Suppressor macrophage treated with lipopolysaccharide for 1 hour (primary cell): ENCODE data around the gene ISYNA1.
"Not testable (repeated sequence)": the region's sequence is repeated elsewhere in the genome, so short reads cannot be mapped to it uniquely, and the experiment has no call there.

Experiments
- DNase-seq, 3 donors: peaks; one replicate each; pipeline ENCODE4 v3.0.0-alpha.2; 2020 to 2022

ISYNA1 gene

DNA sequence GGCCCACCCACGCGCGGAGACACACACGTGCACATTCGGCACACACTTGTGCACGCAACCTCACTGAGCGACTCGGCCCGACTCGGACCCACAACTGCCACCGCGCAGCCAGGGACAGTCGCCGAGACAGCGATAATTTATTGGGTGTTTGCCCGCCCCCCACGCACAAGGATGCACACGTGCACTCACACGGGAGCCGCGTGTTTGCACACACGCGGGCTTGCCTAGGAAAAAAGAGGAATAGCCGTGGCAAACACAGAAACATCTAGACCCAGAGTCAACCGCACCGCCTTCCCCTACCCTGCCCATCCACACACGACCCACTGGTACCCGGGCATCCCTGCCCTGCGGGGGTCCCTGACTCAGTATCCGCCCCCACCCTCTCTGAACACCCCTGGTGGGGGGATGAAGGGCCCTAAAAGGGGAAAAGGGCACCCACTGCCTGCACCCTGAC is 19.9 kb downstream of the ISYNA1 start:
- peak in 2 of 3 donors; percentile 53 to 58 for DNase-seq

DNA sequence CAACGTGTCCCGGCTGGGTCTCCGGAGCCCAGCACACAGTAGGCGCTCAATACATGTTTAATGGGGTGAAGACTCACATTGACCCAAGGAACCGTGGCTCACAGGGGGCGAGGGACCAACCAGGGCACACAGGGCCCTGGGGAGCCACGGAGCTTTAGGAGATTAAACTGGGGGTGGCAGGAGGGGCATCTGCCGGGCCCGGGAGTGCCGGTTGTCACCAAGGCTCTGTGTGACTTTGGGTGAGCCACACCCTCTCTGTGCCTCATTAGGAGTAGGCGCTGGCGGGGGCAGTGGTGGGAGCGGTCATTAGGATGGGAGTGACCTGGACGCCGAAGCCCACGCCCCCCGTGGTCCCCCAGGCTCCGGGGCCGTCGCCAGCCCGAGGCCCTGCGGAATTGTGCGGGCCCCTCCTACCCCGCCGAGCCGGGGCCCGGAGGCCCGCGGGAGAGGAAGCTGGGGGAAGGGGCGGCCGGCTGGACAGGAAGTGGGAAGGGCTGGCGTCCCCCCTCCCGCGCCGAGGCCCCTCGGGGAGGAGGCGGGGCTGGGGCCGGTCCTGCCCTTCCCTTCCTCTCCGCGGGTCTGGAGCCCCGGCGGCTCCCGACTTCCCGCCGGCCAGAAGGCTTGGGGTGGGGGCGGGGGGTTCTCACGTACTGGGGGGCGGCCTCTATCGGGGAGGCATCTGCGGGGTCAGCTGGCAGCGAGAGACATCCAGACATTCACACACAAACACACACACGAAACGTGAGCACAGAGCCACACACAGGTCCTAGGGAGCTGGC is 20.5 kb downstream of the ISYNA1 start:
- DNase-seq: peak in 2 of 3 donors; percentile 49 to 76

DNA sequence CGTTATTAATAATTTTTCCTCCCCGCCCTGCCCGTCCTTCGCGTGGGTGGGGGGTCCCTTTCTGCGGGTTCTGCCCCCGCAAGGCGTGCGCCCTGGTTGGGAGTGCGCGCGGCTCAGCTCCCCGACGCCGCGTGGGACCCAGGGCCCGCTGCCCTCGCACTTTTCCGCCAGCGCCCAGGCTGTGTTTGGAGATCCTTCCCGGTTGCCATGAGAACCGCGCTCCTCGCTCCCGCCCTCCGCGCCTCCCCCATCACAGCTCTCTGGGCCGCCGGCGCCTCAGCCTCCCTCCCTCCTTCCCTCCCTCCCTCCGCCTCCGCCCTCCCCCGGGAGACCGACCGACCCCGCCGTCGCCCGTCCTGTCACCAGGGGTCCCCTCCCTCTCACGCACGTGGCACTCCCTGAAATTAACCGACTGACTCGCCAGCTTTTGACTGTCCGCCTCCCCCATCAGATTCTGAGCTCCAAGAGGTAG is 21.1 kb downstream of the ISYNA1 start:
- peak; percentile 72 to 84 (median 75) for DNase-seq

DNA sequence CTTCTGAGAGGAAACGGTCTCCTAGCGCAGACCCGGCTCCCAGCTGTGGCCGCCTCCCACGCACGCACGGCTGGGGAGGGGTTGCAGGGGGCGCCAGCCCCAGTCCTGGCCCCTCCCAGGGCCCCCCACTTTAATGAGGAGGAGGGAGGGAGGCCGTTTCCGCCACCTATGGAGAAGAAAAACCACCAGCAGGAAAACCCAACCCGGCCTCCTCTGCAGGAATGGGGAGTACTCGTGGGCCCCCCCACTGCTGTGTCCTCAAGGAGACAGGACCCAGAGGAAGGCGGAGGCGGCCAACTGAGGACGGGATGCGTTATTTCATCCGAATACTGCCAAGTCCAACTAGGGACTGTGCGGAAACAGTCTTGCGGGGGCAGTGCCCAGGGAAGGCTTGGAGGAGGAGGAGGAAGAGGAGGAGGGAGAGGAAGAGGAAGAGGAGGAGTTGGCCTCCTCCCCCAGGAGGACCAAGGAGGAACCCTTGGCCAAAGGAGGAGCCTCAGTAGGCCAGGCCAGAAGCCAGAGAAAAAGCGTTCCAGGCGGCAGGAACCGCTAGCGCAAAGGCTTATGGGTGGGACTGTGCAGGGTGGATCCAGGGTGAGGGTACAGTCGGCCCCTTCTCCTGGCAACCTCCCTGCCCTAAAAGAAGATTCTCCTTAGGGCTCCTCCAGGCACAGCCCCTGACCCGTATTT is 22.6 kb downstream of the ISYNA1 start:
- peak; percentile 76 to 84 (median 79) for DNase-seq

DNA sequence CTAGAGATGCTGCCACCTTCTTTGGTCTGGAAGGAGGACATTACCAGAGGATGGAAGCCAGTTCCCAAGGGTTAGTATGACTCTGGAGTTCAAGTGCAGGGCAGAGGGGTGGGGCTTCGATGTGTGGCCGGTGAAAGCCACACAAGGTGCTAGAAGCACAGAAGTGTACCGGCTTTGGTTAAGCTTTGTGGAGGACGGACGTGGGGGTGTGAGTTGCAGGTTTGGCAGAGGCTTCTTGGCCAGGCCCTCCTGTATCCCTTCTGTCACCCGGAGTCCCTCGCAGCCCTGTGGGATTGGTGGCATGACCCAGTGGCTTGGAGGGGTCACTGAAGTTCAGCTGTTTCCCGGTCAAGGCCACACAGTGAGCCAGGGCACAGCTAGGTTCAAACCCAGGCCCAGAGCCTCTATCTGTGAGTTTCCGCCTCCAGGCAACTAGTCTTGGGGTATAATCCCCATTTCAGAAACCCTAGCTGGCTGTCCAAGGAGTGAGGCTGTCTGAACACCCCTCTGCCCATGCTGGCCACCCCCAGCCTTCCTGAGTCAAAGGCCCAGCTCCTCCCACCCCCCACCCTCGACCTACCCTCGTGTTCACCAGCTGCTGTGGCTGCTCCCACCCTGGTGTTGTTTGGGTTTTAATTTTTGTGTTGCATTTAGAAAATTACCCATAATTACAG is 23.3 kb downstream of the ISYNA1 start:
- peak; percentile 33 to 34 (median 34) for DNase-seq

DNA sequence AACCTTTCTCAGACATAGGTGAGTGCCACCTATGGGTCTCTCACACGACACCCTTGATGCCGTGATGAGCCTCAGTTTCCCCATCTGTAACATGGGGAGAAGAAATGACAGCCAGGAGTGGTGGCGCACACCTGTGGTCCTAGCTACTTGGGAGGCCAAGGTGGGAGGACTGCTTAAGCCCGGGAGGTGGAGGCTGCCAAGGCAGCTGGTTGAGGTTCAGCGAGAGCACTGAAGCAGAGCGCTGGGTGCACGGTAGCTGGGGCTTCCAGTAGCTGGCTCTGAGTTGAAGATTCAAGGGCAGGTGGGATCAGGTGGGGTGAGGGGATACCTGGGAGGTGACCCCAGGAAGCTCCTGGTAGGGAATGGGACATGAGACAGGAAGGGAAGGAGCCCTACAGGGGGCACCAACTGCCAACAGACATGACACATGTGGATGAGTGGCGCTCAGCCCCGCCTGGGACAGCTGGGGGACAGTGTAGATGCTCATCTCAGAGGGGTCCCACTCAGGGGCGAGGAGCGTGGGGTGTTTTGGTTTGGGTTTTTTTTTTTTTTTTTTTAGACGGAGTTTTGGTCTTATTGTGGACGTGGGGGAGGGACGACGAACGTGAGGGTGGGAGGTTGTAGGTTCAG is 25.2 kb downstream of the ISYNA1 start:
- DNase-seq: no peak

DNA sequence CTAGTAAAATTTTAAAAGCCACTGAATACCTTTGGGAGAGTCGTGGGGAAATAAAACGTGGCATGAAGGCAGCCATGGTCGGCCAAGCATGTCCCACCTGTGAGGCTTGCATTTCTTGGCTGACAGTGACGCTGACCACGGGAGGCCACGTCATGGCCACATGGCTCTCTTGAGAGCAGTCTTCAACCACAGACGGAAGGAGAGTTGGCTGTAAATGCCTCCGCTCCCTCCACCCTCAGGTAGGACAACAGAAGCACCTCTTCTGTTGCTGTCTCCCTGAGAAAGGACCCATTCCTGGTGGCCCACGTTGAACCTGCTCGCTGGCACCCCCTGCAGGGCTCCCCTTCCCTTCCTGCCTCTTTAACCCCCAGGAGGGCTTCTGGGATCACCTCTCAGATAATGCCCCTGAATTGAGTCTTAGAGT is 29.9 kb downstream of the ISYNA1 start:
- peak; percentile 49 to 82 (median 68) for DNase-seq

DNA sequence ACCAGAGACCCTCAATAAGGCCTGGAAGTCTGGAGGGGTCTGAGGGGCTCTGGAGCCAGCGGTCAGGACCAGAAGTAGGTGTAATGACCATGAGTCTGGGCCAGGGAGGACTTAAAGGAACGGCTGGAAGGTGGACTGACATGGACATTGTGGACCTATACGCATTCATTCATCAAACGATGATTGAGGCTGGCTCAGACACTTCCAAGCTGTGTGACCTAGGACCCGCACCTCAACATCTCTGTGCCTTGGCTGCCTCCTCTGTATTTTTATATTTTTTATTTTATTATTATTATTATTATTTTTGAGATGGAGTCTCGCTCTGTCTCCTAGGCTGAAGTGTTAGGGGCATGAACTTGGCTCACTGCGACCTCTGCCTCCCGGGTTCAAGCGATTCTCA is 31.2 kb downstream of the ISYNA1 start:
- DNase-seq: no peak

DNA sequence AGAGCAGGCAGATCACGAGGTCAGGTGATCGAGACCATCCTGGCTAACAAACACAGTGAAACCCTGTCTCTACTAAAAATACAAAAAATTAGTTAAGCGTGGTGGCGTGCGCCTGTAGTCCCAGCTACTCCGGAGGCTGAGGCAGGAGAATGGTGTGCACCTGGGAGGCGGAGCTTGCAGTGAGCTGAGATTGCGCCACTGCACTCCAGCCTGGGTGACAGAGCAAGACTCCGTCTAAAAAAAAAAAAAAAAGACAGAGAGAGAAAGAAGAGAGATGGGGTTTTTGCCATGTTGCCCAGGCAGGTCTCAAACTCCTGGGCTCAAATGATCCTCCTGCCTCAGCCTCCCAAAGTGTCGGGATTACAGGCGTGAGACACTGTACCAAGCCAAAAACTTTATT is 32.2 kb downstream of the ISYNA1 start:
- DNase-seq: not testable (repeated sequence)

DNA sequence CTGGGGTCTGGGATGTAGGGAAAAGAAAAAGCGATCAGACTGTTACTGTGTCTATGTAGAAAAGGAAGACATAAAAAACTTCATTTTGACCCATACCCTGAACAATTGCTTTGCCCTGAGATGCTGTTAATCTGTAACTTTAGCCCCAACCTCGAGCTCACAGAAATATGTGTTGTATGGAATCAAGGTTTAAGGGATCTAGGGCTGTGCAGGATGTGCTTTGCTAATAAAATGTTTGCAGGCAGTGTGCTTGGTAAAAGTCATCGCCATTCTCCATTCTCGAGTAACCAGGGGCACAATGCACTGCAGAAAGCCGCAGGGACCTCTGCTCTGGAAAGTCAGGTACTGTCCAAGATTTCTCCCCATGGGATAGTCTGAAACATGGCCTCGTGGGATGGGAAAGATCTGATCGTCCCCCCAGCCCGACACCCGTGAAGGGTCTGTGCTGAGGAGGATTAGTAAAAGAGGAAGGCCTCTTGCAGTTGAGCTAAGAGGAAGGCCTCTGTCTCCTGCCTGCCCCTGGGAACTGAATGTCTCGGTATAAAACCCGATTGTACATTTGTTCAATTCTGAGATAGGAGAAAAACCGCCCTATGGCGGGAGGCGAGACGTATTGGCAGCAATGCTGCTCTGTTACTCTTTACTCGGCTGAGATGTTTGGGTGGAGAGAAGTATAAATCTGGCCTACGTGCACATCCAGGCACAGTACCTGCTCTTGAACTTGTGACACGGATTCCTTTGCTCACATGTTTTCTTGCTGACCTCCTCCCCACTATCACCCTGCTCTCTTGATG is 35.3 kb downstream of the ISYNA1 start:
- DNase-seq: not testable (repeated sequence)

DNA sequence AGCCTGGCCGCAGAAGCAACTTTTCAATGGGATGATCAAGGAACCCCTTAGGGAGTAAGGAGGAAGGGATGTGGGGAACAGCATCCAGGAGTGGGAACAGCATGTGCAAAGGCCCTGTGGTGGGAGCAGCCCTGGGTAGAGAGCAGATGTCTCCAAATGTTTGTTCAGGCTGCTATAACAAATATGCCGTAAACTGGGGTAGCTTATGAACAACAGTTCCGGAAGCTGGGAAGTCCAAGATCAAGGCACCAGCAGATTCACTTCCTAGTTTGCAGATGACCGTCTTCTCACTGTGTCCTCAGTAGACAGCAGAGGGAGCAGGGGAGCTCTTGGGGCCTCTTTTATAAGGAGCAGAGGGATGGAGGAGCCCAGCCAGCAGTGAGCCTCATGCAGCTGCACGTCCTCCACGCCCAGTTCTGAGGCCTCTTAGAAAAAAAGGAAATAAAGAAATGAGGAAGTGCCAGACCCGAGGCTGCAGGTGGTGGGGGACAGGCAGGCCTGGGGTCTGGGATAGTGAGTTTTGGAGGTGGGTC is 36.3 kb downstream of the ISYNA1 start:
- peak; percentile 94 to 97 (median 96) for DNase-seq

DNA sequence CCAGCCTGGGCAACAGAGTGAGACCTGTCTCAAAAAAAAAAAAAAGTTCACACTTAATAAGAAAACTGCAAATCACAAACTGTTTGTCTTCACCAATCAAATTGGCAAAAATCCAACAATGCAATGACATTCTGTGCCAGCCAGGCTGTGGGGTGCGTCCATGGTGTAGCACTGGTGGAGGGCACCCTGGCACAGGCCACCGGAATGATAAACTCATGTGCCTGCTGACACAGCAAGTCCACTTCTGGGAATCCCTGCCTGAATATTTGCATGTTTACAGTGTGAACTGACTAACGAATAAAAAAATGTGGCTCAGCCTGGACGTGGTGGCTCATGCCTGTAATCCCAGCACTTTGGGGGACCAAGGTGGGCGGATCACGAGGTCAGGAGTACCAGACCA is 38.9 kb downstream of the ISYNA1 start:
- DNase-seq: peak; percentile 83 to 95 (median 88)

DNA sequence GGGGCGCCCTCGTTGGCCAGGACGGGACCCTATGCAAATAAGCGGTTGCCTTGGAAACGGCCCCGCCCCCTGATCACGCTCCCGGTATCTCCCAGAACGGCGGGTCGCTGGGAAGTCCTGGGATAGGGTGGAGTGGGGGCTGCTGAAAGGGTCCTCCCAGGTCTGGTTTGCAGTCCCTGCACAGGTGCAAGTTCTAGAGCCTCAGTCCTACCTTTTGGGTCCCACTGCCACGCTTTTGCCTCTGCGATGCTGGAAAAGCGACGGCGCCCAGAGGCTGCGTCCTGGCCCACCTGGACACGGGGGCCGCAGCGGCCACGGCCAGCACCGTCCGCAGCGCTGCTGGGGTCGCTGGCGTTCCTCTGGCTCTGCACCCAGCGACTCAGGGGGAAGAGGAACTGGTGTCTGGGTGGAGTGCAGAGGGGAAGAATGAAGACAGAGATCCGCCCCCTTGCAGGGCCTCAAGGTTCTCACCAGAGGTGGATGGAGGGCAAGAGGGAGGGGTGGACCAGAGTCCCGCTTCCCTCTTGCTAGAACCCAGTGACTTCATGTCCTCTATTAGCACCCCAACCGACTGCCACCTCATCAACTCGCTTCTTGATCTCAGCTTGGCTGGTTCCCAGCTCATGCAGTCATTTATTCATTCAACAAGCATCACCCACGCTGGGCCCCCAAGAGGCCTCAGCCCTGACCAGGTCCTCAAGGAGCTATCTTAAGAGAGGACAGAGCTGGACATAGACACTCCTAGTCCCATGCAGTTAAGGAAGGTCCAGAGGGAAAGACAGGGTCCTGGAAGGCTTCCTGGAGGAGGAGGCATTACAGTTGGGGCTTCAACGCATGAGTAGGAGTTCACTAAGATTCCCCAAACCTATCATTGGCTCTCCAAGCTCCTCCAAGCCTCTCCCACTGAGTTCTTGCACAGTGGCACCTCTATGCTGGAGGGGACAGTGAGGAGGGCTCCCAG is 40.4 kb downstream of the ISYNA1 start, which contains the start of gene LRRC25:
Gene LRRC25, minus strand, starts transcription at position 381 of the 961 bp plus-strand sequence. CDS start 659 bp downstream, outside the sequence.
- peak; percentile 73 to 85 (median 83) for DNase-seq

DNA sequence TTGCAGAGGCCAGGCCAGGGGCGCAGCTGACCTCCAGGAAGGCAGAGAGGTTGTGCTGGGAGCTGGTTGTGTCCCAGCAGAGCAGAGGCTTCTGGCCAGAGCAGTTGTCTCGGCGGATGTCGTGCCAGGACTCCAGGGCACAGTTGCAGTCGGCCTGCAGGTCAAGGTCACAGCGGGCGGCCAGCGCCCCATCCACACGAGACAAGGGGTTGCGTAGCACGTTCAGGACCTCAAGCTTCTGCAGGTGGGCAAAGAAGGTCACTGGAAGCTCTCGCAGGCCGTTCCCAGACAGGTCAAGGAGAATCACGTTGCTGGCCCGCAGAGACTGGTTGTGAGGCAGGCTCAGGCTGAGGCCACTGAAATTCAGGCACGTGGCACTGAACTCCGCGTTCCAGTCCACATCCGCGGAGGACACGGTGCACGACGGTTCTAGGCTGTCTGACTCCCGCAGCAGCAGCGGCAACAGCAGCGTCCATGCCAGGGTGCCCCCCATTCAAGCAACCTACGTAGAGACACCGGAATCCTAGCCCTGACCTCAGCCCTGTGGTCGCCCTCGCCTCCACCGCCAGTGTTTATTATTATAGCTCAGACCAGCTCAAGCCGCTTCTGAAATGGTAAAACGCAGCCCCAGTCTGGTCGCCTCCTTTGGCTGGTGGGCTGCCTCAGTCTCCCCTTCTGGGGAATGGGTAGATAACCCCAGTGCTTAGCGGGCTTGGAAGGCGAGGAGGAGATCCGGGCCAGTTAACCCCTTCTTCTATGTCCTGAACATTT is 41.3 kb downstream of the ISYNA1 start:
- DNase-seq: peak in 1 of 3 donors; percentile 15

DNA sequence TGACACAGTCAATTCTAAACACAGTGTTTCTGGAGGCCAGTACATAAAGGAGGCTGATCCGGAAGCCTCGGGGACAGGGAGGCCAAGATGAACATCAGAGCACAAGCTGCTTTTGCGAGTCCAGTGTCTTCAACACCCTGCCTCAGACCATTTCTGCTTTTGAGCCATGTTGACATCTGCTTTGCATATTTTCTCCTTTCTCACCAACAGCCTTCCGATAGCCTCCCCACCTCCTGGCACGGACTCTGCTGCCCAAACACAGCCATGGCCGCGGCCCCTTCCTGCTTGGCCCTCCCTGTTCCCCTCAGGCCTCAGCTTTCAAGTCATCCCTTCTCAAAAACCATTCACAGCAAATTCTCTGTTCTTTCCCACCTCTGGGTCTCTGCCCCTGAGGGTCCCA is 44.1 kb downstream of the ISYNA1 start:
- peak; percentile 82 to 91 (median 85) for DNase-seq

DNA sequence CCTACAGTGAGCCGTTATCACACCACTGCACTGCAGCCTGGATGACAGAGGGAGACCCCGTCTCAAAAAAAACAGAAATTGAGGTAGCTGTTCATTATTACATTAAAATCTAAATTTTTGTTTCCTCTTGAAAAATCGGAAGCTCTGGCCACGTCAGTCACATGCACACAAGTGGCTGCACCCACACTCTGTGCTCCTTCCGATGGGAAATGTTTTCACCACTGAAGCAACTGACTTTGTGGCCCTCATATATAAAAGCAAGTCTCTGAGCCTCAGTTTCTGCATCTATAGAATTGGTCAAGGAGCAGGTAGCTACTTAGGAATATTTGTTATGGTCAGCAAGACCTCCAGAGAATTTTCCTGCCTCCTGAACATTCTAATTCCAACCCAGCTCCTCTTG is 45.0 kb downstream of the ISYNA1 start:
- peak; percentile 64 to 71 (median 68) for DNase-seq

DNA sequence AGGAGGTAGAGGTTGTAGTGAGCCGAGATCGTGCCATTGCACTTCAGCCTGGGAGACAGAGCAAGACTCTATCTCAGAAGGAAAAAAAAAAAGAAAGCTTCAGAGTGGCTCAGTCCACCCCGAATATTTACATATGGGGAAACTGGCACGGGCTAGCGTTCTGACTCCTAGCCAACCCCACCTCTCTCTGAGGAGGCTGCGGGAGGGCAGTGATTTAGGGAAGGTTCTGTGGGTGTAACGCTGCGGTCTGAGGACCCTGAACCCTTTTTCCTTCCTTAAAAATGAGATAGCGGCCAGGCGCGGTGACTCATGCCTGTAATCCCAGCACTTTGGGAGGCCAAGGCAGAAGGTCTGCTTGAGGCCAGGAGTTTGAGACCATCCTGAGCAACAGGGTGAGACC is 45.5 kb downstream of the ISYNA1 start:
- peak; percentile 89 to 96 (median 90) for DNase-seq

DNA sequence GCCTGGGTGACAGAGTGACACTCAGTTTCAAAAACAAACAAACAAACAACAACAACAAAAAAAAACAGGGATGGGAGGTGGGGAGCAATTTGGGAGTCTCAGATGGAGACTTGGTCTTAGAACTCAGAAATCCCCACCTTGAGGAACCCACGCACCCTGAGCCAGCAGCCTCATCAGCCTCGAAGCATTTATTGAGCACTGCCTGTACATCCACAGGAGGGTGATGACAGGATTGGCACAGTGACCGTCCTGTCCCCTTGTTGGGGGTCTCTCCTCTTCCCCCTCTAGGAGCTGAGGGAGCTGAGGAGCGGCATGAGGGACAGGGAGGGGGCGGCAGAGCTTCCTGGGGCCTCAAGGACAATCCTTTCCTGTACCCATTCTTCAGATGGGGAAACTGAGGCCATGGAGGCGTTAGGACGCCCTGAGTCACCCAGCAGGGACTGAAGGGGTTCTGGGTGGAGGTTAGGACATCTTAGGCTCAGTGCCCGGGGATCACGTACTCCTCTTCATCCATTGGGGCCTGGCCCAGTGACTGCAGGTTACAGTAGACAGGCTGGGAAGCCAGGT is 46.3 kb downstream of the ISYNA1 start:
- peak in 1 of 3 donors; percentile 7 for DNase-seq
